GM12878 (cell line): ENCODE measurements around the gene MAMDC2. TPM values are rescaled to one million over a fixed set of nuclear protein-coding genes. Genes with fewer than 3 reads are reported as not detected.
A peak's percentile ranks its signal among the peaks of the same experiment; 100 is the strongest.

Experiments used
- ATAC-seq: fragments of 200-7000 bp; cut with Tn5 transposase; 3 replicates; pipeline ENCODE4 v1.9.1; 2020; ENCODE audit warnings: mild to moderate bottlenecking, moderate library complexity
- BruUV-seq: library from RNA; stranded (reverse); fragments of 400-500 nt; replicated peaks from 2 replicates; lab custom pipeline; 2021; lab: Mats Ljungman, UMichigan
- CTCF ChIA-PET: fragments of 300-600 bp; sonication (Branson Sonifier 250); formaldehyde crosslinking; extraction: SDS; loops from one replicate; lab custom pipeline; 2021; ENCODE audit warnings: inconsistent platforms; lab: Yijun Ruan, JAX
- POLR2A ChIA-PET: fragments of 350-600 bp; formaldehyde crosslinking; extraction: SDS; loops from one replicate; lab custom pipeline; 2021; ENCODE audit warnings: inconsistent platforms; lab: Charles Lee
- RAD21 ChIA-PET: fragments of 300-600 bp; sonication (Branson Sonifier 250); formaldehyde crosslinking; loops from one replicate; lab custom pipeline; 2023; ENCODE audit warnings: antibody characterized with exemption; ENCODE audit not compliant: unreplicated experiment; lab: Charles Lee
- SMC1A ChIA-PET: fragments of 300-600 bp; sonication (Branson Sonifier 250); formaldehyde crosslinking; loops from one replicate; lab custom pipeline; 2023; ENCODE audit not compliant: unreplicated experiment, uncharacterized antibody; lab: Charles Lee
- DNase-seq: peaks from one replicate; pipeline ENCODE4 v3.0.0-alpha.2; 2011; ENCODE audit warnings: low read depth, low spot score
- FAIRE-seq: peaks from 3 replicates; lab custom pipeline; 2011; peaks lifted over from hg19 to GRCh38; lab: Jason Lieb, UNC
- H2AFZ ChIP-seq: 2 replicates; pipeline ENCODE4 v1.6.0; 2011; ENCODE audit warnings: low read depth, low read length, control low read depth; ENCODE audit not compliant: control insufficient read depth
- H3K27ac ChIP-seq: 2 replicates; pipeline ENCODE4 v1.5.1; 2011; ENCODE audit warnings: control low read depth; ENCODE audit not compliant: control insufficient read depth, insufficient read depth
- H3K27me3 ChIP-seq, 2 experiments: replicated peaks in 1 of 2; 2 replicates each; pipeline versions ENCODE4 v1.6.0 to v1.6.1; 2011; ENCODE audit warnings: low read length in 1 of 2; ENCODE audit not compliant: control insufficient read depth in 2 of 2, insufficient read depth in 2 of 2
- H3K36me3 ChIP-seq, 2 experiments: 2 replicates each; pipeline ENCODE4 v1.5.1; 2011; ENCODE audit warnings: low read length in 1 of 2; ENCODE audit not compliant: control insufficient read depth in 2 of 2, insufficient read depth in 2 of 2
- H3K4me1 ChIP-seq: 2 replicates; pipeline ENCODE4 v1.6.1; 2011; ENCODE audit warnings: mild to moderate bottlenecking, low read length, moderate library complexity, mixed read lengths; ENCODE audit not compliant: control insufficient read depth, insufficient read depth
- H3K4me2 ChIP-seq: 2 replicates; pipeline ENCODE4 v1.6.0; 2011; ENCODE audit warnings: control low read depth; ENCODE audit not compliant: control insufficient read depth, insufficient read depth
- H3K4me3 ChIP-seq: fragments of 200-600 bp; sonication (generic); 2 replicates; pipeline ENCODE4 v1.5.1; 2016
- H3K79me2 ChIP-seq: 2 replicates; pipeline ENCODE4 v1.6.0; 2011; ENCODE audit warnings: low read length; ENCODE audit not compliant: control insufficient read depth, insufficient read depth
- H3K9ac ChIP-seq: 2 replicates; pipeline ENCODE4 v1.8.0; 2011; ENCODE audit warnings: low read length, control low read depth, mixed read lengths; ENCODE audit not compliant: control insufficient read depth, insufficient read depth
- H3K9me3 ChIP-seq: replicated peaks from 3 replicates; pipeline ENCODE4 v1.5.1; 2011; ENCODE audit warnings: mild to moderate bottlenecking, low read length; ENCODE audit not compliant: control insufficient read depth, insufficient read depth
- H4K20me1 ChIP-seq: 2 replicates; pipeline ENCODE4 v1.6.0; 2011; ENCODE audit not compliant: control insufficient read depth, insufficient read depth
- ATF2 ChIP-seq: IDR thresholded peaks from 2 replicates; pipeline ENCODE4 v1.6.1; 2012; ENCODE audit warnings: low read length, inconsistent platforms
- BCL11A ChIP-seq: IDR thresholded peaks from 2 replicates; pipeline ENCODE4 v1.6.1; 2011; ENCODE audit warnings: low read depth, low read length
- CTCF ChIP-seq, 3 experiments: IDR thresholded peaks in 2 of 3; conservative IDR thresholded peaks in 1 of 3; 2 replicates each; pipeline ENCODE4 v1.5.1; 2011; ENCODE audit warnings: low read depth in 3 of 3, low read length in 3 of 3, mild to moderate bottlenecking in 3 of 3, control low read depth in 2 of 3, moderate library complexity in 2 of 3, inconsistent platforms in 1 of 3, mixed read lengths in 1 of 3; ENCODE audit not compliant: control insufficient read depth in 2 of 3, insufficient read depth in 1 of 3; ENCODE audit errors: extremely low read depth in 1 of 3
- E4F1 ChIP-seq: fragments of 450-650 bp; IDR thresholded peaks from 2 replicates; pipeline ENCODE4 v1.6.1; 2018; ENCODE audit warnings: borderline replicate concordance, mild to moderate bottlenecking; ENCODE audit not compliant: partially characterized antibody
- MYC ChIP-seq: IDR thresholded peaks from 2 replicates; pipeline ENCODE4 v1.6.1; 2011; ENCODE audit warnings: mild to moderate bottlenecking, low read length, moderate library complexity, inconsistent platforms; ENCODE audit not compliant: insufficient read depth, insufficient replicate concordance, insufficient read length, severe bottlenecking
- PAX5 ChIP-seq: IDR thresholded peaks from 2 replicates; pipeline ENCODE4 v1.6.1; 2011; ENCODE audit warnings: low read depth, low read length, borderline replicate concordance
- PBX3 ChIP-seq: IDR thresholded peaks from 2 replicates; pipeline ENCODE4 v1.6.1; 2011; ENCODE audit warnings: mild to moderate bottlenecking, low read depth, low read length, moderate library complexity; ENCODE audit not compliant: insufficient replicate concordance
- TCF3 ChIP-seq: IDR thresholded peaks from 2 replicates; pipeline ENCODE4 v1.6.1; 2012; ENCODE audit warnings: low read depth, mild to moderate bottlenecking, low read length, borderline replicate concordance; ENCODE audit not compliant: insufficient read depth
- WRNIP1 ChIP-seq: IDR thresholded peaks from 2 replicates; pipeline ENCODE4 v1.6.1; 2011; ENCODE audit warnings: low read depth, low read length, improper control_type of control experiment, borderline replicate concordance
- ZZZ3 ChIP-seq: IDR thresholded peaks from 2 replicates; pipeline ENCODE4 v1.6.1; 2011; ENCODE audit warnings: low read depth; ENCODE audit not compliant: control insufficient read depth, insufficient read length
- WGBS: methylation state at CpG from one replicate; pipeline ENCODE4 v1.1.6; 2016; ENCODE audit warnings: low lambda C conversion rate; ENCODE audit not compliant: insufficient replicate concordance, insufficient coverage; ENCODE audit errors: missing lambda C conversion rate; 5-methylcytosine and 5-hydroxymethylcytosine counted together
- in situ Hi-C: fragments of 300-500 bp; cut with MboI; formaldehyde crosslinking; loops from 9 replicates; pipeline ENCODE4 v1.14.3; 2018; ENCODE audit warnings: mixed read lengths
- intact Hi-C: fragments of 100-400 bp; cut with micrococcal nuclease; formaldehyde crosslinking; loops from one replicate; pipeline ENCODE4 v1.14.2; 2022; ENCODE audit not compliant: unreplicated experiment
- polyA plus RNA-seq, 11 experiments: library from polyadenylated mRNA; depleted of rRNA in 4 of 11; unstranded in 6 of 11; stranded (reverse) in 5 of 11; fragments of >200 nt; fragmentation: Nextera tagmentation in 4 of 11; fragmentation: Illumina TruSeq in 1 of 11; extraction: Ambion mirVana in 4 of 11; extraction: Trizol in 1 of 11; gene quantifications; 1 replicate in 1 of 11; 2 replicates in 10 of 11; pipeline versions ENCODE4 v1.2.1 to v1.2.3, GENCODE V29; 2011 to 2016; ENCODE audit warnings: inconsistent platforms in 2 of 11, missing spikeins in 2 of 11, low read depth in 1 of 11
- total RNA-seq, 4 experiments: library from RNA; depleted of rRNA in 3 of 4; stranded (reverse); fragments of >200 nt in 3 of 4; fragmentation: Illumina TruSeq in 1 of 4; extraction: Trizol in 1 of 4; gene quantifications; 2 replicates each; pipeline versions ENCODE4 v1.2.1 to v1.2.3, GENCODE V29; 2013 to 2021

Gene MAMDC2
- total and polyA plus RNA-seq, 10 of the 15 experiments (the other 5 are each of a cell fraction or from before 2014, with no cell fraction given): 0.01 to 0.09 TPM; not detected in 8

- ChIA-PET CTCF (interaction anchor here (0.7 to 1.4 kb wide), 3 partner anchors 15 to 345 kb away, joined by 3 to 4 read pairs (median 3); no protein-coding TSS in a partner anchor), SMC1A (interaction anchor here (0.6 to 1.6 kb wide), 2 partner anchors 13 to 1084 kb away, joined by 3 to 4 read pairs; partner anchors contain the start of gene TJP2), RAD21 (interaction anchor here (0.6 to 1.6 kb wide), 3 partner anchors 152 to 344 kb away, joined by 3 to 5 read pairs (median 3); no protein-coding TSS in a partner anchor), POLR2A (interaction anchor here (0.9 kb wide), 1 partner anchor 262 kb away, joined by 3 read pairs; no protein-coding TSS in a partner anchor)
- DNase-seq (no peak), FAIRE-seq (no peak), ATAC-seq (peak; percentile 49)
- H3K79me2 ChIP-seq: peaks cover 44% of the 10 kb centered on the region
- peak overlapping the region; percentile 96 for H2AFZ ChIP-seq
- peak overlapping the region; percentile 85 for H3K4me3 ChIP-seq
- WGBS: 12% methylated on average over 27 of the region's 27 CpGs
- H3K4me2 ChIP-seq: peak overlapping the region; percentile 96
- in situ Hi-C loops (loop anchor here (25.0 kb wide), 2 partner anchors 496 to 1654 kb away; partner anchors contain the start of genes ABHD17B, C9orf85 and PTAR1), intact Hi-C loops (no loop called here)
- peak overlapping the region; percentile 79 for H3K9ac ChIP-seq
- no peaks in the 10 kb centered on the region for H4K20me1 ChIP-seq
- H3K36me3 ChIP-seq: 0 out of 4 replicates have a peak, but pooled peaks cover 0 to 6% of the 10 kb centered on the region in 2 experiments
- peak overlapping the region; percentile 93 for H3K27ac ChIP-seq
- H3K9me3 ChIP-seq: no peaks in the 10 kb centered on the region; the same call in 2 of the 3 replicates
- H3K27me3 ChIP-seq: no peaks in the 10 kb centered on the region
- TSS peak; percentile 87 for BruUV-seq
- peaks cover 14% of the 10 kb centered on the region for H3K4me1 ChIP-seq
- no peak for TF ChIP-seq CTCF (IDR thresholded peaks at IDR 0.05 in 2 of 3, conservative IDR thresholded peaks at IDR 0.05 in 1 of 3; ENCODE audit: control insufficient read depth in 2 of 3, extremely low read depth in 1 of 3, insufficient read depth in 1 of 3, low read depth in 3 of 3, low read length in 3 of 3)
- TF ChIP-seq MYC: no peak
- no peak for TF ChIP-seq E4F1
- no peak for TF ChIP-seq ZZZ3
- 0 out of 2 replicates have a peak, but pooled peaks have one; percentile 3 for TF ChIP-seq BCL11A
- TF ChIP-seq ATF2: no peak
- TF ChIP-seq TCF3: no peak
- peak; percentile 47; the same call in 1 of the 2 replicates for TF ChIP-seq PAX5
- no peak for TF ChIP-seq PBX3
- TF ChIP-seq WRNIP1: no peak
Observed at GRCh38 chr9:70257991-70258691, 214.5 kb downstream of the MAMDC2 start.
